Measurements from ENCODE around the gene ATG2B. TPM values are rescaled to one million over a fixed set of nuclear protein-coding genes. Genes with fewer than 3 reads are reported as not detected.

The ATG2B gene
- total and polyA plus RNA-seq, 7 donors: 1.8 to 27.1 (median 17.9) TPM

GRCh38 chr14:96407935-96408570 is 44.9 kb upstream of the ATG2B start:
- Histone ChIP-seq H3K27ac (no peak overlapping the region), H3K4me3 (no peak overlapping the region), H3K9me3 (no peaks in the 10 kb centered on the region), H3K4me1 (no peaks in the 10 kb centered on the region), H3K36me3 (no peaks in the 10 kb centered on the region), H3K27me3 (no peaks in the 10 kb centered on the region)
- no peak for TF ChIP-seq POLR2A (IDR thresholded peaks at IDR 0.05)
- TF ChIP-seq EP300 (IDR thresholded peaks at IDR 0.05): no peak
- TF ChIP-seq POLR2AphosphoS5 (IDR thresholded peaks at IDR 0.05): no peak
- TF ChIP-seq, protein P1, sequence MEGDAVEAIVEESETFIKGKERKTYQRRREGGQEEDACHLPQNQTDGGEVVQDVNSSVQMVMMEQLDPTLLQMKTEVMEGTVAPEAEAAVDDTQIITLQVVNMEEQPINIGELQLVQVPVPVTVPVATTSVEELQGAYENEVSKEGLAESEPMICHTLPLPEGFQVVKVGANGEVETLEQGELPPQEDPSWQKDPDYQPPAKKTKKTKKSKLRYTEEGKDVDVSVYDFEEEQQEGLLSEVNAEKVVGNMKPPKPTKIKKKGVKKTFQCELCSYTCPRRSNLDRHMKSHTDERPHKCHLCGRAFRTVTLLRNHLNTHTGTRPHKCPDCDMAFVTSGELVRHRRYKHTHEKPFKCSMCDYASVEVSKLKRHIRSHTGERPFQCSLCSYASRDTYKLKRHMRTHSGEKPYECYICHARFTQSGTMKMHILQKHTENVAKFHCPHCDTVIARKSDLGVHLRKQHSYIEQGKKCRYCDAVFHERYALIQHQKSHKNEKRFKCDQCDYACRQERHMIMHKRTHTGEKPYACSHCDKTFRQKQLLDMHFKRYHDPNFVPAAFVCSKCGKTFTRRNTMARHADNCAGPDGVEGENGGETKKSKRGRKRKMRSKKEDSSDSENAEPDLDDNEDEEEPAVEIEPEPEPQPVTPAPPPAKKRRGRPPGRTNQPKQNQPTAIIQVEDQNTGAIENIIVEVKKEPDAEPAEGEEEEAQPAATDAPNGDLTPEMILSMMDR (IDR thresholded peaks at IDR 0.05): no peak
- WGBS, 2 donors: 51 to 53% methylated on average over 3 of the region's 3 CpGs
- intact Hi-C loops (cut with DNase I): no loop called here
- no peak for DNase-seq

DNA sequence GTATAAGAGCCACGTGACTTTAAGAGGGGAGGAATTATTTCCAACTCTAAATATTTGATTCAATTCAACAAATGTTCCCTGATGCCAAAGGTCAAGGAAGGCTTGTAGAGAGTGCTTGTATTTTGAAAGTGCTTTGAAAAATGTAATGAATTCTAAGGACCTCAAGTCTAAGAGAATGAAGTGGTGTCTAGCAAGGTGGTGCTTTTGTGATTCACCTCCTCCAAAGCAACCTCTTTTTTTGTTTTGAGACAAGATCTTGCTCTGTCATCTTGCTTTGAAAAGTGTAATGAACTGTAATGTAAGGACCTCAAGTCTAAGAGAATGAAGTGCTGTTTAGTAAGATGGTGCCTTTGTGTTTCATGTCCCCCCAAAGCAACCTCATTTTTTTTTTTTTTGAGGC is 42.5 kb upstream of the ATG2B start:
- Histone ChIP-seq H3K9me3 (no peaks in the 10 kb centered on the region), H3K4me1 (no peaks in the 10 kb centered on the region), H3K27me3 (no peaks in the 10 kb centered on the region), H3K36me3 (no peaks in the 10 kb centered on the region), H3K4me3 (no peak overlapping the region), H3K27ac (no peak overlapping the region)
- DNase-seq: no peak
- intact Hi-C loops (cut with DNase I): no loop called here
- TF ChIP-seq POLR2A (IDR thresholded peaks at IDR 0.05) (no peak), POLR2AphosphoS5 (IDR thresholded peaks at IDR 0.05) (no peak), EP300 (IDR thresholded peaks at IDR 0.05) (no peak)
- TF ChIP-seq, protein P1 (IDR thresholded peaks at IDR 0.05): no peak
- WGBS, 2 donors: 68 to 78% methylated on average over 1 of the region's 1 CpG

DNA sequence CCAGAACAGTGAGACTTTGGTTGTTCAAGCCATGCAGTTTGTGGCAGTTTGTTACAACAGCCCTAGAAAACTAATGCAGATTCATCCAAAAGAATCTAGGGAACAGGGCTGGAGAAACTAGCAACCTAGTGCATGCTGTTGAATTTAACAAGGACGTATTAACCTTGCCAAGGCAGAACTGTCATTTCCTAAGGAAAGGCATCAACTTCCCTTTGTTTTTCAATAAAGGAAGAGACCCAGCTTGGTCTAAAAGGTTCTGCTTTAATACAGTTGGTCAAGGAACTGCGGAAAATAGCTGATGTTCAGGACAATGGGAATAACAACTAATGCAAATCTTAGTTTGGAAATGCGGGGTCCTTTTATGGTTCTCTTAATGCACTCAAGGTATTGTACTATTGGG is 40.3 kb upstream of the ATG2B start:
- Histone ChIP-seq H3K4me1 (no peaks in the 10 kb centered on the region), H3K27me3 (no peaks in the 10 kb centered on the region), H3K9me3 (no peaks in the 10 kb centered on the region), H3K4me3 (no peak overlapping the region), H3K36me3 (no peaks in the 10 kb centered on the region), H3K27ac (no peak overlapping the region)
- intact Hi-C loops (cut with DNase I): no loop called here
- 81 to 91% methylated on average over 3 of the region's 3 CpGs for WGBS, 2 donors
- DNase-seq: no peak
- TF ChIP-seq POLR2AphosphoS5 (IDR thresholded peaks at IDR 0.05): no peak
- no peak for TF ChIP-seq POLR2A (IDR thresholded peaks at IDR 0.05)
- no peak for TF ChIP-seq EP300 (IDR thresholded peaks at IDR 0.05)
- TF ChIP-seq, protein P1 (IDR thresholded peaks at IDR 0.05): no peak

DNA sequence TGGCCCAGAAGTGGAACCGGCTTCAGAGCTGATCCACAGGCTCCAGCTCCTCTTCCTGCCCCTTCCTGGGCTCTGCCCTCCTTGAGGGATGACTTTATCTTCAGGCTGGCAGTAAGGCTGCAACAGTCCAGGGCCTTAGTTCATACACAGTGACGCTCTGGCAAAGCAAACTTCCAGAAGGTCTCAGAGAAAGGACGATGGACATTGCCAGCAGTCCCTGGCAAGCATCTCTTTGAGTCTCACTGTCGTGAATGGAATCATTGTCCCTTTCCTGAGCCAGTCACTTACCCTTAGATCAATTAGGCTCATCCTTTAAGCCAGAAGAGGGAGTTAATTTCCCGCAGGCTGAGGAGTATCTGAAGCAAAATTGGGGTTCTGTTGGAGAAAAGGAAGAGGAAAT is 37.4 kb upstream of the ATG2B start:
- no peak overlapping the region for H3K27ac ChIP-seq
- intact Hi-C loops (cut with DNase I): no loop called here
- H3K4me1 ChIP-seq: no peaks in the 10 kb centered on the region
- WGBS, 2 donors: 81 to 91% methylated on average over 5 of the region's 5 CpGs
- no peak for DNase-seq
- H3K36me3 ChIP-seq: no peaks in the 10 kb centered on the region
- TF ChIP-seq POLR2AphosphoS5 (IDR thresholded peaks at IDR 0.05) (no peak), POLR2A (IDR thresholded peaks at IDR 0.05) (no peak), EP300 (IDR thresholded peaks at IDR 0.05) (no peak)
- TF ChIP-seq, protein P1 (IDR thresholded peaks at IDR 0.05): no peak
- no peak overlapping the region for H3K4me3 ChIP-seq
- H3K9me3 ChIP-seq: no peaks in the 10 kb centered on the region
- no peaks in the 10 kb centered on the region for H3K27me3 ChIP-seq

DNA sequence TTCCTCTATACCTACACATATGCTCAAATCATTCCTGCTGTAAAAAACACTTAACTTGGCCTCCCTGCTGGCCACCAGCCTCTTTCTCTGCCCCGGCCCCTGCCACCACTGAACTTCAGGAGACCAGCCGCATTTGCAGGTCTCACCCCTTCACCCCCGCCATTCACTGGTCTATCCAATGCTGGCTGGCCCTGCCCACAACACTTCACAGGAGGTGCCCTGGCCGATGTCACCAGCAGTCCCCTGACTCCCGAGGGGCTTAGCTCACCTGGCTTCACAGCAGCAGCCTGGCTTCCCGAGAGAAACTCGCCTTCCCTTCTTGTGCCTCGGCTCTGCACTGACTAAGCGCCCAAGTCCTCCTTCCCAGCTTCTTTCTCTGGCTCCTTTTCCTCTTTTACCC is 36.3 kb upstream of the ATG2B start:
- no peak for DNase-seq
- intact Hi-C loops (cut with DNase I): no loop called here
- H3K4me3 ChIP-seq: no peak overlapping the region
- no peaks in the 10 kb centered on the region for H3K9me3 ChIP-seq
- no peak overlapping the region for H3K27ac ChIP-seq
- no peaks in the 10 kb centered on the region for H3K36me3 ChIP-seq
- no peaks in the 10 kb centered on the region for H3K27me3 ChIP-seq
- WGBS, 2 donors: 93% methylated on average over 9 of the region's 9 CpGs
- H3K4me1 ChIP-seq: no peaks in the 10 kb centered on the region
- TF ChIP-seq, protein P1 (IDR thresholded peaks at IDR 0.05): no peak
- TF ChIP-seq POLR2AphosphoS5 (IDR thresholded peaks at IDR 0.05) (no peak), POLR2A (IDR thresholded peaks at IDR 0.05) (no peak), EP300 (IDR thresholded peaks at IDR 0.05) (no peak)
